GM12891 (cell line): ENCODE results near the gene TBCD.

Experiments used
- DNase-seq: peaks from one replicate; pipeline ENCODE4 v3.0.0; 2011; ENCODE audit warnings: low spot score; ENCODE audit not compliant: insufficient read length
- FAIRE-seq: peaks from 2 replicates; lab custom pipeline; 2011; peaks lifted over from hg19 to GRCh38; lab: Jason Lieb, UNC
- PAX5 ChIP-seq: IDR thresholded peaks from 2 replicates; pipeline ENCODE4 v1.6.1; 2011; ENCODE audit warnings: low read length, moderate library complexity, mild to moderate bottlenecking; ENCODE audit not compliant: insufficient read depth, severe bottlenecking
- POLR2A ChIP-seq: IDR thresholded peaks from 2 replicates; pipeline ENCODE4 v1.6.1; 2011; ENCODE audit warnings: low read depth, low read length, control low read depth
- POLR2AphosphoS5 ChIP-seq: IDR thresholded peaks from 2 replicates; pipeline ENCODE4 v1.6.1; 2011; ENCODE audit warnings: low read depth, low read length, control low read depth
- POU2F2 ChIP-seq: IDR thresholded peaks from 2 replicates; pipeline ENCODE4 v1.6.1; 2011; ENCODE audit warnings: low read depth, mild to moderate bottlenecking, control low read depth, low read length, moderate library complexity
- SPI1 ChIP-seq: IDR thresholded peaks from 2 replicates; pipeline ENCODE4 v1.6.1; 2011; ENCODE audit warnings: low read depth, low read length, control low read depth
- TAF1 ChIP-seq: IDR thresholded peaks from 2 replicates; pipeline ENCODE4 v1.6.1; 2011; ENCODE audit warnings: low read depth, low read length, control low read depth

Gene TBCD

DNA sequence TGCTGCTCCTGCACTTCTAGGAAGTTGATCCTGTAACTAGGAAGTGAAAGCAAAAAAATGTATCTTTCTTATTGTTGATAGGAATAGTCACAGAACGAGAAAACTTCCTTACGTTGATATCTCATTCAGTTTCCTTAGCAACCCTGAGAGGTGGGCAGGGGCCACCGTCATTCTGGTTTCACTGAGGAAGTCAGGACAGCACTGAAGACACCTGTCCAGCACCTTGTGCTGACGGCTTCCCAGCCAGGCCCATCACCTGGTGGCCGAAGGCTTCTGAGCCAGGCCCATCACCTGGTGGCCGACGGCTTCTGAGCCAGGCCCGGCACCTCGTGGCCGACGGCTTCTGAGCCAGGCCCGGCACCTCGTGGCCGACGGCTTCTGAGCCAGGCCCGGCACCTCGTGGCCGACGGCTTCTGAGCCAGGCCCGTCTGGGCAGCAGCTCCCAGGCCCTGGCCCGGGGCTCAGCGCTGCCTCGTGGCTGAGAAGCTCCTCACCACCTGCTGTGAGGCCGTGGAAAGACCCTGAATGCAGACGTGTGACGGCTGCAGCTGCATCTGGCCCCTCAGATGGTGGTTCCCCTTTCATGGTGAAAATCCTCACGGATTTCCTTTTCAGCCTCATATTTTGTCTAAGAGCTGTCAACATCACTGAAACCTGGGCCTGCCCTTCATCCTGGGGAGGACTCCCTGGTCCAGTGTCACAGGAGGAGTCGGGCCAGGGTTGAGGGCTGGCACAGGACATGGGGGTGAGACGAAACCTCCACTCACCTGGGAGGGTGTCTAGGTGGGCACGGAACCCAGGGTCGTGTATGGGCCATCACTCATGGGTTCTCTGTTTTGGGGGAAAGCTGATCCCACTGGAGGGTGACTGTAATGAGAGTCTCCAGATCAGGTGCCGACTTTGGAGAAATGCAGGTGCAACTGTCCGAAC, 121.0 kb downstream of the TBCD start:
- DNase-seq (no peak), FAIRE-seq (peak; percentile 78)
- peak; percentile 54; the same call in 1 of the 2 replicates for TF ChIP-seq SPI1
- no peak for TF ChIP-seq POLR2AphosphoS5
- no peak for TF ChIP-seq POLR2A
- no peak for TF ChIP-seq TAF1

DNA sequence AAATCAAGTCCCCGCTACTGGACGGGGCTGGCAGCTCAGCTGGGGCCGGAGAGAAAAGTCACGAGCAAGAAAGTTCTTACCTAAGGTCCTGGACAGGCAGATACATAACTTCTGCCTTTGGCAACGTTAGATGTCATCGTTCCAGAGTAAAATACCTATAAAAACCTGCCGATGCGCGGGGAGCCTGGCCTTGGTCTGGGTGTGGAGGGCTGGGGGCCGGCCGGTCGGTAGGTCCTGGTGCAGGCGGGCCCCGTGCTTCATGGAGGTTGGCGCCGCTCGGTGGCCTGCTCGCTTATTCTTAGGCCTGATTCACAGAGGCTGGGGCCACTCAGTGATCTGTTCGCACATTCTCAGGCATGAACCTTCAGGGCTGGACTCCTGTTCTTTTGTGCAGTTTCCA, 121.7 kb downstream of the TBCD start:
- TF ChIP-seq TAF1, result no peak
- TF ChIP-seq PAX5, result no peak
- no peak for TF ChIP-seq POU2F2
- DNase-seq (no peak), FAIRE-seq (no peak)

DNA sequence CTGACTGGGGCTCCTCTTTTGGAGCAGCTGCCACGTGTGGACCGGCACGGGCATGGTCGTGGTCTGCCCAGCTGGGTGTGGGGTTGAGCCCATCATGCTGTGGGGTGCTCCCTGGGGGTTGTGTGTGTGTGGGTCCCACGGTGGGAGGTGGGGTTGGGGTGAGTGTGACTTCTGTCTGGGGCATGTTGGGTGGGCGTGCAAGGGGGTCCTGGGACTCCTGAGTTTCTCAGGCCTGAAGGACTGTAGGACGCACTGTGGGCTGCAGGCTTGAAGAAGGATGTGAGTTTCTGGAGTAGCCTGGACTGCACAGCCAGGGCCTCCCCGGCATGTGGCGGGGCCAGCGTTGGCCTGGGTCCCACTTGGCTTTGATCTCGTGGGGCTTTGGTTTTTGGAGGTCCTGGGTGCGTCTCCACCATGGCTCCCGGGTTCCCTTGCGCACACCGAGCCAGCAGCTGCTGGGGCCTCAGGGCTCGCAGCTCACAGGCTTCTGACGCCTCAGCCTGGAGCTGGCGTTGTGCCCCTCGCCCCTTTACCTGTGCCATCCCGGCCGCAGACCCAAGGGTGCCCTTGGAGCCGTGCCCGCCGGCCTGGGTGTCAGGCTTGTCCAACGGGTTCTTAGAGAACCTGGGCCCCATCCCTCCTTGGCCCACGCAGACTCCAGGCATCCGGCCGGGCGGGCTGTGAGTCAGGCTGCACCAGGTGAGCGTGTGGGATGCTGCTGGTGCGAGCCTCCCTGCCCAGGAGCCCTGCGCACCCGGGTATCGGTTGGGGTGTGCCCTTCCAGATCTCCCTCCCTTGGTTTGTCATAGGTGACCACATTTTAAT, 122.4 kb downstream of the TBCD start:
- FAIRE-seq, result no peak
- TF ChIP-seq PAX5, result no peak
- TF ChIP-seq POLR2A, result no peak
- TF ChIP-seq POU2F2, result no peak
- no peak for TF ChIP-seq TAF1
- no peak for TF ChIP-seq POLR2AphosphoS5
- no peak for TF ChIP-seq SPI1
- no peak for DNase-seq

DNA sequence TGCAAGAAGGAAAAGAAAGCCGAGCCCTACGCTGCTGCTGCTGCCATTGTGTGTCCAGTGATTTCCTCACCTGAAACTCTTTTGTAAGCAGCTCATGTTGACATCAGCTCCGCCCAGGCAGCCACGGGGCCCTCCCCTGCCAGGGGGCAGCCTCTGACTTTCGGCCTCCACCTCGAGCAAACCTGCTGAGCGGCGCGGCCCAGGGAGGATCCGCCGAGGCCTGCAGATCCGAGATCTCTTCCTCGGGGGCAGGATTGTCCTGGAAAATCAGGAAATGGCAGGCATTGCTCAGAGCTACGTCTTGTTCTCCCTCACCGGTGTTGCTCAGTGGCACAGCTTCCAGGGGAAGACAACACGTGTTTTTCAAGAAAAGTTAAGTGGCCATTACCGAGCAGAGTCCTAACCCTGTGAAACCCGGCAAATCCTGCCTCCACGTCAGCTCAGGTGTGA, 123.6 kb downstream of the TBCD start:
- FAIRE-seq (no peak), DNase-seq (no peak)
- TF ChIP-seq TAF1, result no peak
- no peak for TF ChIP-seq SPI1
- TF ChIP-seq PAX5, result no peak
- TF ChIP-seq POU2F2, result no peak
- TF ChIP-seq POLR2A, result no peak
- no peak for TF ChIP-seq POLR2AphosphoS5

DNA sequence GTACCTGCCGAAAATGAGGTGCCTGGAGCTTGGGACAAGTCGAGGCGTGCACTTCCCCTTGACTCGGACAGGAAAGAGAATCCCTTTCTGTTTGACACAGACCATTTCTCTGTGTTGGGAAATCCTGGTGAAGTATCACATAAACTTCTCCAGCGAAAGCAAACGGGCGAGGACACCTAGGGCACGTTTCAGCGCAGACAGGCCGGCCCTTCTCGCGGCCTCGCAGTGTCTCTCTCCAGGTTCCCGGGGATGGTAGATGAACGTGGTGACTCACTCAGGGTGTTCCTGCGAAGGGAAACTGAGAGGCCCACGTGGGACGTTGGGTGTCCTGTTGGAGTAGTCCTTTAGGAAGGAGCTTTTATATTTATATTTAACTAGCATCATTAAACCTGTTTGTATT, 124.3 kb downstream of the TBCD start:
- no peak for FAIRE-seq
- no peak for DNase-seq
- TF ChIP-seq SPI1 (no peak), POU2F2 (no peak), TAF1 (no peak), POLR2A (no peak), POLR2AphosphoS5 (no peak), PAX5 (no peak)

DNA sequence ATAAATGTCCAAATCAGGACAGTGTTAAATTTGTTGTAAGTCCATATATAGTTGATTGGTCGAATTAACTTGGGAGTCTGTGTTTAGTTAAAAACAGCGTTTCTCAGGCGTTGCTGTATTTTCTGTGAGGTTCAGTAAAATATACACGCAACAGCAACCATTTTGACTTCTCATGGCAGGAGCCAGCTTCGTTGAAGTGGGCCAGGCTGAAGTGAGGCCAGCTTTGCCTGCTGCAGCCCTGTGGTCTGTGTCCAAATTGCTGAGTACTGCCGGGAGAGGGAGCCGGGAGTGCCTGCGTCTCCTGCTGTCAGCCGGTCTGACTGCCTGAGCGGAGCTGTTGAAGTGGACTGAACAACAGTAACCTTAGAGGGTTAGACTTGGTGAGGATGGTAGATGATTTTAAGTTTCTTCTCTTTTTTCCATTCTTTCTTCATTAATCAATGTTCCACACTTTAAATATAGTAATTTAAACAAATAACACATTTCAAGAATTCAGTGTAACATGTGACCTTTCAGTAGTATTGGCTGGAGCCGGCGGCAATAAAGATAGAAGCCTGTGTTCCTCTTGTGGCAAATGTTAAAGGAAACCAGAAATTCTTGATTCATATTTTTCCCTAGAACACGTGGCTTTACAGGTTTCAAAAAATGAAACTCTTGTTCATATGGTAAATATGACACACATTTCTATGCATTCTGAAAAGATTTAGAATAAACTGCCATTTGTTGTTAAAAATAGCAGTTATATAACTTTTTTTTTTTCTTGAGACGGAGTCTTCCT, 124.9 kb downstream of the TBCD start:
- no peak for DNase-seq
- TF ChIP-seq PAX5 (no peak), POLR2AphosphoS5 (no peak), TAF1 (no peak)
- peak; percentile 75 for FAIRE-seq

DNA sequence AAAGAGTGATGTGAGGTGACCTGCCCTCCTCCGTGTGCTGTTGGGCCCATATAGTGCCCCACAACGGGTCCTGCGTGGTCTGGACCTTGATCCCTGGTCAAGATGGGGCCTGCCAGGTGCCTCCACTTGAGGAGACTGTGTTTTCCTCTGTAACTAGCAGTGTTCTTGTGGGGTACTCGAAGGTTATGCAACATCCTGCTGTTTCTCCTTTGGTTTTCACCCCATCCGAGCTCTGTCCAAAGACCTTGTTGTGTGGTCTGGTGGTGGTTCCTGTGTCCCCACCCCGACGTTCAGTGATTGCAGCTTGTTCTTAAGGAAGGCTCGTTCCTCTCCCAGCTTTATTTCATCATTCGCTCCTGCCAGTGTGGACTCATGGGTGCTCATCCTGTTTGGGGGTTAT, 126.7 kb downstream of the TBCD start:
- DNase-seq, result no peak
- peak; percentile 9 for FAIRE-seq
- TF ChIP-seq TAF1, result no peak
- TF ChIP-seq SPI1, result no peak
- no peak for TF ChIP-seq POLR2AphosphoS5
- TF ChIP-seq PAX5, result no peak
- no peak for TF ChIP-seq POU2F2
- no peak for TF ChIP-seq POLR2A

DNA sequence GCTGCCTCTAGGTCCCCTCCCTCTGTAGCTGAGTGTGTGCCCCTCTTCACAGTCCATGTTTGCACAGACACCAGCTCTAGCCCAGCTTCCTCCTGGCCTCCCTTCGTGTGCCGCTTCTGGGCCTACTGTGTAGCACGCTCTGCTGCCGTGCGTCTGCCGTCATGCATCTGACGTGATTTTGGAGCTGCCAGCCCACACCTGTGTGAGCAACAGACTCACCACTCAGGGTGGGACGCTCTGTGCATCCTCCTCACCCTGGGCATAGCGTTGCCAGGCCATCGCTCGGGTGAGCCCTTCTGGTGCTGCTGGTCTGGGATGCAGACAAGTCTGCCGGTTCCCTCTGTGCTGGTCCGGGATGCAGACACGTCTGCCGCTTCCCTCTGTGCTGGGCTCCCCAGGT, 127.4 kb downstream of the TBCD start:
- DNase-seq, result no peak
- no peak for FAIRE-seq
- TF ChIP-seq POLR2A (no peak), PAX5 (no peak), TAF1 (no peak), SPI1 (no peak), POLR2AphosphoS5 (no peak), POU2F2 (no peak)

DNA sequence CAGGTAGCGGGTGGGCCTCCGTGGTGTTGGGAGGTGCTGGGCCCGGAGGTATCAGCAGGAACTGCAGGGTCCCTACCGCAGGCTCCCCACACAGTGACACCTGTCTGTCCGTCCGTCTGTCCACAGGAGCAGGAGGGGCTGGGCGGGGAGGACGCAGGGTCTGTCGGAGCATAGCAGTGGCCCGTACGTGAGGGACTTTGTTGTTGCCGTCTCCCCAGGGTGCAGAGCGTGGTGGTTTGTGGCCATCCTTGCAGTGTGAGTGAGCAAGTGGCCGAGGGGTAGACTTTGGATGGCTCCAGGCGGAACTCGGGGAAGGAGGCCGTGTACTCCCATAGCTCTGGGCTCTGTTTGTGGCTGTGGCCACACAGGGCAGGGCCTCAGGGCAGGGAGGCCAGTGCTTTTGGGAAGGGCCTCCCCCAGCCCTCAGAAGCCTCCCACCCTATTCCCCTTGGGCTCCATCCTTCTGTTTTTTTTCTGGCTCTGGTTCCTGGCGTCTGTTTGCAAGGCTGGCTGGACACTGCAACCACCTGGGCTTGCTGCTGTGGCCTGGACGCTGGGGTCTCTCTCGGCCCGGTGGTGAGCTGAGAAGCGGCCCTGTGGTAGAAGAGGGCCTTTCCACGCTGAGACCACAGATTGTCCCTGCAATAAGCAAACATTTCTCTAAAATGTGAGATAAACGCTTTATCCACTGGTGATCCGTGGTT, 128.9 kb downstream of the TBCD start:
- FAIRE-seq (no peak), DNase-seq (no peak)
- TF ChIP-seq TAF1 (no peak), POLR2A (no peak), SPI1 (no peak), POU2F2 (no peak), PAX5 (no peak), POLR2AphosphoS5 (no peak)
